ENCODE data around the gene ZCCHC17.

Gene ZCCHC17

DNA sequence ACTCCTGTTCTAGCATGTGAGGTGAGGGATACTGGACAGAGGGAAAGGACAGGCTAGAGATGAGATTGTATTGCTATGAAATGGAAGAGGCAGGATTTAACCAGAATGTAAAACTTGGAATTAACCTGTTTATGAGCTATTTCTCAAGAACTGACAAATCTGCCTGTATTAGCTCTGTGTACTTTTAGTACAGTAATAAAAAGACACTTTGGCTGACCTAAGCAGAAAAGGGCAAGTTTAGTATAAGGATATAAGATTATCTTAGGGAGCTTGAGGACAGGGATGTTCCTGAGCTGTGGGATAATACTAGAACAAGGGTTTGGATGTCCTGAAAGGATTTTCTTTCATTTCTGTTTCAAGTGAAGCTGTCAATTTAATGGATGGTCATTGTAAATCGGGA is 11.2 kb downstream of the ZCCHC17 start:
- DNase-seq = no peak

DNA sequence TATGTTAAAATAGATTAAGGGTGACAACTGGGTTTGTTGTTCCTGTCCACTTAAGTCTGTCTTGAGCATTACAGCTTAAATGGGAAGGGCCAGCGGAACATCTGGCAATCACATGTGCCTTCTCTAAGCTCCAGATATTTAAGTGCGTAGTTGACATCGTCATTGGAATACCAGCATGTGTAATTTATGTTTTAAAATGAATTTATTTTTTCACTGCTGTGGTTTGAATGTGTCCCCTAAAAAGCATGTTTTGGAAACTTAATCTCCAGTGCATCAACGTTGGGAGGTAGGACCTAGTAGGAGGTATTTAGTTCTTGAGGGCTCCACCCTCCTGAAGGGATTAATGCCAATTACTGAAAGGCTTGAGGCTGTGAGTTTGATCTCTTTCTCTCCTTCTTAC is 13.4 kb downstream of the ZCCHC17 start:
- DNase-seq = no peak

DNA sequence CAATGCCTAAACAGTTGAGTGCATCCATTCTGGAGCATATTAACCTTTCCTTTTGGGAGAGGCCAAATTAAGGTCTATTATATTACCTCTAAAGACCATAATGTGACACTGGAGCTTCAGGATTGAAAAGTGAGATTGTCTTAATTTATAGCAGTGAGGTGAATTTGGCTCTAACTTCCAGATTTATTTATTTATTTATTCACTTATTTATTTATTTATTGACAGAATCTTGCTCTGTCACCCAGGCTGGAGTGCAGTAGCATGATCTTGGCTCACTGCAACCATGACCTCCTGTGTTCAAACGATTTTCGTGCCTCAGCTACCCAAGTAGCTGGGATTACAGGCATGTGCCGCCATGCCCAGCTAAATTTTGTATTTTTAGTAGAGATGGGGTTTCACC is 19.1 kb downstream of the ZCCHC17 start:
- no peak for DNase-seq

DNA sequence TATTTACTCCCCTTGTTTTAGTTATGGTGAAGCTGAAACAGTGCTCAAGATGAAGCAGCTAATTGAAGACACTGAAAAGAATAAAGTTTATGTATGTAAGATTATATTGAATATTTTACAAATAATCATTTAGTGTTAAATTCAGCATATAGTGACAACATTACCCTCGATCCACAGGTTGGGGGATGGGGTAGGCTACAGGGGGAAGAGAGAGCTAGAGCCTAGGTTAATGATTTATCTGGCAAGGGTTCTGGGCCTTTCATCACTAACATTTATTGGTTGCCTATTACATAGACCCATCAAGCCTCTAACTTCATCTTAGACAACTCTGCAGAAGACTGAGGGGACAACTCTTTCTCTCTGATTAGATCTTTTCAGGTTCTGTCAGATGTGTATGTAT is 21.3 kb downstream of the ZCCHC17 start:
- no peak for DNase-seq

DNA sequence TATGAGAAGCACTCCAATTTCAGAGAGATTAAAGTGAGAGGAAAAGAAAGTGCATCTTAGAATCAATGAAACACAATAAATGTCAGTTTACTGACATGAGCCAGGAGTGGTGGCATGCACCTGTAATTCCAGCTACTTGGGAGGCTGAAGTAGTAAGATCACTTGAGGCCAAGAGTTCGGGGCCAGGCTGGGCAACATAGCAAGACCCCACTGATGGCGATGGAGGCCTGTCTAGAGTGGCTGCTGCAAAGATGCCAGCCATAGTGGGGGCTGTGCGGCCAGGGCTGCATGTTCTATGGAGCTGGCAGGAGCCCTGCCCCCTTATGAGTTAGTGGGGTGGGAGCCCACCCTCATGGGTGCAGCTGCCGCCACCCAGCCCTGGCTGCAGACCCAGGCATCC is 27.3 kb downstream of the ZCCHC17 start:
- no peak for DNase-seq

DNA sequence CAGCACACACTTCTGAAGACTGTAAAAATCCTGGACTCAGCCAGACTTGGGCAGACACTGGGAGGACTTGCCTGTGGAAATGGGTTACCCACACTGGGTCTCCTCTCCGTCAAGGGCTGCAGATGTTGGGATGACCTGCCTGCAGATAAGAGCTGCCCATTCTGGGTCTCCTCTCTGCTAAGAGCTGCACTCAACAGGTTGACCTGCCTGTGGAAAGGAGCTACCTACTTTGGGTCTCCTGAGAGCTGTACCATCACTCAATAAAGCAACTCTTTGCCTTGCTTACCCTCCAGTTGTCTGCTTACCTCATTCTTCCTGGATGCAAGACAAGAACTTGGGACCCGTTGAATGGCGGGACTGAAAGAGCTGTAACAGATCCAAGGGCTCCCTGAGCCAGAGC is 28.2 kb downstream of the ZCCHC17 start:
- DNase-seq = no peak

DNA sequence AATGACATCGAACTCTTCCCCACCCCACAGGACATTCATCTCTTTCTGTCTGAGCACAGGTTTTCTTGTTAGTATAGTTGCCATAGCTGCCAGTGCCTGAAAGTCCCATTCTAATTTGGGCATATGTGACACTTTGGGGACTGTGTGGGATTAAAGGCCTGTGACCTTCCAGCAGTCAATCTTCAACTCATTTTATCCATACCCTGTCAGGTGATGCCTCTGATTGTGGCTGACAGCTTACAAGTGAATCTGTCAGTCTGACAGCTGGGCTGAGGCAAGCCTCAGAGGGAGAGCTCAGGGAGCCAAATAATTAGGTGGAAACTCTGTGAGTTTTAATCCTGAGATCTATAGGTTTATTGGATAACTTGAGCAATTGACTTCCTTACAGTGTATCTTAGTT is 29.6 kb downstream of the ZCCHC17 start:
- DNase-seq = no peak

DNA sequence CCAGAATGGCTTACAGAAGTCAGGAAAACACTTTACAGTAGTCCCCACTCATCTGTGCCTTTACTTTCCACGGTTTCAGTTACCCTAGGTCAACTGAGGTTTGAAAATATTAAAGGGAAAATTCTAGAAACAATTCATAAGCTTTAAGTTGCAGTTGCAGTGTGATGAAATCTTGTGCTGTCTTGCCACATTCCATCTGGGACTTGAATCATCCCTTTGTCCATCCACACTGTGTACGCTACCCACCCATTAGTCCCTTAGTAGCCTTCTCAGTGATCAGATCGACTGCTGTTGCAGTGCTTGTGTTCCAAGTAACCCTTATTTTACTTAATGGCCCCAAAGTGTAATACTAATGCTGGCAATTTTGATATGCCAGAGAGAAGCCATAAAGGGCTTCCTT is 30.5 kb downstream of the ZCCHC17 start:
- DNase-seq = no peak

DNA sequence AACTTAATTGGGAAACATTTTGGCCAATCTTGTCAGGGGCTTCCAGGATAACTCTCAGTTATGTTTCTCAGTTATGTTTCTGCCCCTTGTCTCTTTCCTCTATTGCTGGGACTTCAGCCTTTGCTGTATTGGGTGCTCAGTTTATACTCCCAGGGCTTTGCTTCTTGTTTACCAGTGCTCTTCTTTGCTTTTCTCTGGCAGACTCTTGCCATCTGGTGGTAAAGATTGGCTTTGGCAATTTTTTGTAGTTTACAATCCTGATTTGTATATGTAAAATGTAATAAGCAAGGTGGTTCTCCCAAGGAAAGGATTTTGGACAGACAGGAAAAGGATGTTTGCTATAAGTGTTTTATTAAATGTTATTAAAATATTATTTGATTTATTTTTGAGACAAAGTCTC is 38.2 kb downstream of the ZCCHC17 start:
- no peak for DNase-seq

DNA sequence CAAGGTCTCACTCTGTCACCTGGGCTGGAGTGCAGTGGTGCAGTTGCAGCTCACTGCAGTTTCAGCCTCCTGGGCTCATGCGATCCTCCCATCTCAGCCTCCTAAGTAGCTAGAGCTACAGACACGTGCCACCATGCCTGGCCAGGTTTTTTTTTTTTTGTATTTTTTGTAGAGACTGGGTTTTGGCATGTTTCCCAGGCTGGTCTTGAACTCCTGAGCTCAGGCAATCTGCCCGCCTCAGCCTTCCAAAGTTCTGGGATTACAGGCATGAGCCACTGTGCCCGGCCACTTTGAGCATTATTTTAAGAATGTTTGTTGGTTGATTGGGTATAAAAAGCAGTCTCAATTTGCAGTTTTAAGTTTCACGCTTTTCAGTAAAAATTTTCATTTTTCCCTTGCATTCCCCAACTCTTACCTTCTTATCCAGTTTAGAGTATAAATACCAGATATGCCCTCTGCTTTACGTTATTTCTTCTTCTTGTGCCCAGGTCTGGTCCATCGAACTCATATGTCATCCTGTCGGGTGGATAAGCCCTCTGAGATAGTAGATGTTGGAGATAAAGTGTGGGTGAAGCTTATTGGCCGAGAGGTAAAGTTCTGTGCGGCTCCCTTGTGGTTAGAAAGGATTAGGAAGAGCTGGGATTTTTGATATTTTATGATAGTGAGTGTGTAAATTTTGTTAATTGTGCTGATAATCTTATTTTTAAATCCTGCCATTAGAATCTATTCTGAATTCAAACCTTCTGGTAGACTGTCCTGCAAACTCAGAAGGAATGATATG is 40.0 kb downstream of the ZCCHC17 start:
- DNase-seq = no peak

DNA sequence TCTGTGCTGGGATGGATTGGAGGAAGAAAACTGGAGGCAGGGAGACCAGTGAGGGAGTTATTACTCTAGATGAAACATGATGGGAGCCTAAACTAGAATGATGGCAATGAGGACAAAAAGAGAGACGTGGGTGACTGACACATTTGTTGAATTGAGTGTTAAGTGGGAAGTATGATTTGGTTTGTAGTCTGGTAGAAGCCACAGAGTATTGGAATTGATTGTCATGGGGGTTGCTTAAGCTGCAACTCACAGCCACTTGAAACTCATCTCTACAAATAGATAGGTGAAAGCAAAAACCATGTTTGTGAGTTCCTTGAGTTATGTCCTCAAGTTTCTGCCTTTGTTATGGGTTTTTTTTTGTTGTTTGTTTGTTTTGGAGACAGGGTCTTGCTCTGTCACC is 47.7 kb downstream of the ZCCHC17 start:
- DNase-seq = no peak

DNA sequence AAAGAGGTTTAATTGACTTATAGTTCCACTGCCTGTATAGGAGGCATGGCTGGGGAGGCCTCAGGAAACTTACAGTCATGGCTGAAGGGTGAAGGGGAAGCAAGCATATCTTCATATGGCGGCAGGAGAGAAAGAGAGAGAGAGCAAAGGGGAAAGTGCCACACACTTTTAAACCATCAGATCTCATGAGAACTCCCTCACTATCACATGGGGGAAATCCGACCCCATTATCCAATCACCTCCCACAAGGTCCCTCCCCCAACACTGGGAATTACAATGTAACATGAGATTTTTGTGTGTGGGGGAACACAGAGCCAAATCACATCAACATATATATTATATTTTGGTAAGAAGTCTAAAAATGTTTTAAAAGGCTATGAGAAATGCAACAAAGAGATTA is 48.8 kb downstream of the ZCCHC17 start:
- DNase-seq = no peak

DNA sequence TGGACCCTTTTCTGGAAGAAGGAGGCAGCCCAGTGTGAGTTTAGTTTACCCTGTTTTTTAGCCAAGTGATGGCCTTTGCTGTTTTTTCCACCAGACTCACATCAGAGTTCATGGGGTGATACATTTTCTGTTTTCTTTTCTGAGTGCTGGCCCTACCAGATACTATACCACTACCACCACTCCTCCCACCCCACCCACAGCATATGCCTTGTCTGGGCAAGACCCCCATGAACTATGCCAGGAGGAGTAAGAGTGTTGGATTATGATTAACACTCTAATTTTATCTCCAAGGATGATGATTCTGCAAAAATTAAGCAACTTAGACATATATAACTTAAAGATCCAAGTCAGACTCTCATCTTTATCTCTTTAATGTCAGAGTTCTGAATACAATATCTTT is 50.0 kb downstream of the ZCCHC17 start:
- DNase-seq = no peak

DNA sequence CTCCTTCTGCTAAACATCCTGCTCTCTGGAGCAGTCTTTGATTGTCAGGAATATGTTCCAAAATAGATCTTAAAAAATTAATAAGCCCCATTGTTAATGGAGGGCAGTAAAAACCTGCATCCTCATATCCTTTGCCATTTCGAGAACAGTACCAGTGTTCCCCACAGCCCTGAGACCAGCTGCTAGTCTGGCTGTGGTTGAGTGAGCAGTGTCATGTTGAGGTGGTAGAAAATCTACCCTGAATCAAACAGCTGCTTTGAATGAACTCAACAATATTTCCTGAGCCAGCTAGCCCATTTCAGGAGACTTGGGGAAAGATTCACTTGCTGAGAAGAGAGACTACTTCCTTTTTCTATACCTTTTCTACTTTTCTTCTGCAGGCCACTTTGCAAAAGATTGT is 51.6 kb downstream of the ZCCHC17 start:
- no peak for DNase-seq

DNA sequence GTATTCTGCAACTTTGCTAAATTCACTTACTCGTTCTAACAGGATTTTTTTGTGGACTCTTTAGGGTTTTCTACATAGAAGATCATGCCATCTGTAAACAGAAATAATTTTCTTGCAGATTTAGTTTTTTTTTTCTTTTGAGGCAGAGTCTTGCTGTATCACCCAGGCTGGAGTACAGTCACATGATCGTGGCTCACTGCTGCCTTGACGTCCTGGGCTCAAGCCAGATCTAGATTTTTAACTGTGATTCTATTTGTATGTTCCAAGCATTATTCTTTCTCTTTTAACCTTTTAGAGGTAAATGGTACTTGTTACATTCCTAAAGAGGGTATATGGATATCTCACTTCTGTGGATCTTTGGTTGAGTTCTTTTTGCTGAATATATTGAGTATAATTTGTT is 57.5 kb downstream of the ZCCHC17 start:
- no peak for DNase-seq

DNA sequence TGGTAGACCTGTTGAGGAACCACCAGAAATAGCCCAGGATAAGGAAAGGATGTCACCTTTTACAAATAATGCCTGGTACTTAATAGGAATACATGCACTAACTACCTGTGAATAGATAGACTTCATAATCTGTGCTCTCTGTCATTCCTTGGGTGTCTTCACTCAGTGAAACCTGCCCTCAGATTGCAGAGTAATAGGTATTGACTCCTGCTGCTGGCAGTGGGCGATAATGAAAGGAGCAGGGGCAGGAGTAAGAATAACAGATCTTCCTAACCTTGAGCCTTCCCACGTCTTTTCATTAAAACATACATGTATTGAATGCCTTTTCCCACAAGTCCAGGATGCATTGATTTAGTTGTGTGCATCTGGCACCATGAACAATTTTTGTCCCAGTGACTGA is 59.6 kb downstream of the ZCCHC17 start:
- no peak for DNase-seq

DNA sequence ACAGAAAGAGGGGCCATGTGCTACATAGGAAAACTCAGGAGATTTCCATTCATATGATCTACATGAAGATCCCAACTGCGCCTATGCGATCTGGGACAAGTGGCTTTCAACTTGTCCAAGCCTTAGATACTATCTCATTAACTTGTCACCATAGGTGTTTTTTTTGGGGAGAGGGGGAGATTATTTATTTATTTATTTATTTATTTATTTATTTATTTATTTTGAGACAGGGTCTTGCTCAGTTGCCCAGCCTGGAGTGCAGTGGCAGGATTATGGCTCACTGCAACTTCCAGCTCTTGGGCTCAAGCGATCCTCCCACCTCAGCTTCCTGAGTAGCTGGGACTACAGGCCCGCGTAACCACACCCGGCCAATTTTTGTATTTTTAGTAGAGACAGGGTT is 64.8 kb downstream of the ZCCHC17 start:
- DNase-seq = no peak

DNA sequence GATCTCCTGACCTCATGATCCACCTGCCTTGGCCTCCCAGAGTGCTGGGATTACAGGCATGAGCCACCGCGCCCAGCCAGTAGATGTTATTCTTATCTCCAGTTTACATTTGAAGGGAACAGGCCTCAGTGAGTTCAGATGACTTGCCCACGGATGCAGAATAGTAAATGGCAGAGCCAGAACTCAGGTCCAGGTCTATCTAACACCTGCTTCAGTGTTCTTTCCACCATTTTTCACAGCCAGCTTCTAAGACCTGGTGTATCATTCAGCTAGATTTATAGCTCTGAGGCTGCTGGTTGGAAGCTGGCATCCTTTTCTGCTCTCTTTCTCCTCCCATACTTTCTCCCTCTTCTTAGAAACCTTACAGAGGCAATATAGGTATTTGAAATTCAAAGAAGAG is 65.2 kb downstream of the ZCCHC17 start:
- DNase-seq = no peak

DNA sequence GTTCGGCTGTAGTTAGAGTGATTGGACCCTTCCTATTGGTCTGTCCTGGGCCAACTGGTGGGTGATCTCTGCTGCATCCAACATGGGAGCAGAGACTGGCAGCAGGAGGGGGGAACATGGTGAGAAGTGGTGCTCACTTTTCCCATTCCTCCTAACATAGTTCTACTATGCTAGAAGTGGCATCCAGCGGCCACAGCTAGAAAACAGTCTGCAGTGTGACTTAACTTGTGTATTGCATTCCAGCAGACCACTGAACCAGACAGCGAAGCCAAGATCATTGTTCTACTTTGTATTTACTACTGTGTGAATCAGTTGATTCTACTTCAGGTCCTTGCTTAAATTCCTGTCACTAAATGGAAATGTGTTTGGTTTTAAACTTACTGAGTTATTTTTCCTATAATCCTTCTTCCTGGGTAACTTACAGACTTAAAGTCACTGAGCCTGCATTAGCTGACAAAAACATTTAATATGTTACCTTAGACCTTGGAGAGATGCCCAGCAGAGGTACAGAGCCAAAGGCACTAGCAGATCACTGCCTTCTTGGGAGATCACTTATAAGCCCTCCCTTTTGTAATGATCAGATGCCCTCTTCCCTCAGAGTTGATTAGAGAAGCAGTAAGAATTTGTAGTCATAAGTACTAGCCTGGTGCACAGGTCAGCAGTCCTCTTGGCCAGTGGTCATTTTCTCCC is 67.9 kb downstream of the ZCCHC17 start:
- DNase-seq = no peak

DNA sequence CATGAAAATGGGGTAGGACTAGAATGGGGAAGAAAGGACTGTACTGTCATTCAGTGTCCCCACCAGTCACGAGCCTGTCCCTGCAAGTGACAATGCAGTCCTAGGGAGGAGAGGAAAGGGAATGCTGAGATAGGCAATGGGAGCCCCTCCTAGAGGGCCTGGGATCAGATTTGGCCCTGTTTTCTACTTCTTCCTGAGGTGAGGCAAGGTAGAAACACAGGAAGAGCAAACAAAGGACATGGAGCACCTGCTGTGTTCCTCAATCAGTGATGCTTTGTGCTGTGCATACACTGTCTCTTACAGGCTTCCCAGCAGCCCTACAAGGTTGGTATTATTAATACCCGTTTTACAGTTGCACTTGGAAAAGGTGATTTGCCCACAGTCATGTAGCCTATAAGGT is 70.0 kb downstream of the ZCCHC17 start:
- no peak for DNase-seq

DNA sequence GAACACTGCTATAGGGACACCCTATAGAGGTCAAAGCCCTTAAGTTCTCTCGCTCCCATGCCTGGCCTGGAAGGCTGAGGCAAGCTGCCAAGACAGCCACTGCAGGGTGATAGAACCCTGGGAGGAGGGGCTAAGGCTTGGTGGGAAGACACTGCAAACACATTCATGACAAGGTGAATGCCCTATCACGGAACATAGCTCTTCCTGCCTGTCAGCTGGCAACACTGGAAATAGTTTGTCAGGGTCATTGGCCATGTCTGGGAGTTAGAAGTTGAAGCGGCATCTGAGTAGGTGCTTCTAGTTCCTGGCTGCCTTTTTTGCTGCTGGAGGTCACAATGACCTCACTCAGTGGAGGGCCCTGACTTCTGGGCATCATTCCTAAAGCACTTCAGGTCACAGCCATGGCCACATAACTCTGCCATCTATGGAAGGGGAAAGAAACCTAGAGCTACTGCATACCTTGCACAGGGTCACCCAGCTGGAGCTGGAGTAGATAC is 71.8 kb downstream of the ZCCHC17 start:
- no peak for DNase-seq

DNA sequence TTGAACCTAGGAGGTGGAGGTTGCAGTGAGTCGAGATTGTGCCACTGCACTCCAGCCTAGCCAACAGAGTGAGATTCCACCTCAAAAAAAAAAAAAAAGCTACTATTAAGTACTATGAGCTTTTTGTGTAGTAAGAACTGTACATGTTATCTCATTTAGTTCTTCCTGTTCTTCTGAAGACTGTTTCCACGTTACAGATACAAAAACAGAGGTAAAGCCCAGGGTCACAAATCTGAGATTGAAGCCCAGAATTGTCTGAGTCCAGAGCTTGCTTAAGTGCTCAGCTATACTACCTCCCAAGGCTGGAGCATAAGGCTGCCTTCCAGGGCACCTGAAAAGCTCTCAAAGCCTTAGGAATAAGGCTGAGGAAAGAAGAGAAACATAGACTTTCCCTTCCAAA is 73.2 kb downstream of the ZCCHC17 start:
- no peak for DNase-seq

DNA sequence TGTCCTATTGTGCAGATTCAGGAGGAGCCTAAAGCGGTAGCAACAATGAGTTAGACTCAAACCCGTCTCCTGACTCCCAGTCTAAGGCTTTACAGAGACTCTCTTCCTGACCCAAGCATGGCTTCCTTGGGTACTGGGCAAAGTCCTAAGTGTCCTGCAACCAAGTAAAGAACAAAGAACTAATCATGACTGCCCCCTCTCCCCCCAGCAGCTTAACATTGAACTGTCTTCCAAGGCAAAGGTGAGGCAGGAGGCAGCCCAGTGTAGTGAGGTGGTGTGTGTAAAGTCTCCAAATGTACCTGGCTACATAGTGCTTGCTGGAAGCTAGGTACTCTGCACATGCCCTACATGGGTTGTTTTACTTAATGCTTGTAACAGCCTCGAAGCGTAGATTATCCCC is 73.7 kb downstream of the ZCCHC17 start:
- DNase-seq = no peak

DNA sequence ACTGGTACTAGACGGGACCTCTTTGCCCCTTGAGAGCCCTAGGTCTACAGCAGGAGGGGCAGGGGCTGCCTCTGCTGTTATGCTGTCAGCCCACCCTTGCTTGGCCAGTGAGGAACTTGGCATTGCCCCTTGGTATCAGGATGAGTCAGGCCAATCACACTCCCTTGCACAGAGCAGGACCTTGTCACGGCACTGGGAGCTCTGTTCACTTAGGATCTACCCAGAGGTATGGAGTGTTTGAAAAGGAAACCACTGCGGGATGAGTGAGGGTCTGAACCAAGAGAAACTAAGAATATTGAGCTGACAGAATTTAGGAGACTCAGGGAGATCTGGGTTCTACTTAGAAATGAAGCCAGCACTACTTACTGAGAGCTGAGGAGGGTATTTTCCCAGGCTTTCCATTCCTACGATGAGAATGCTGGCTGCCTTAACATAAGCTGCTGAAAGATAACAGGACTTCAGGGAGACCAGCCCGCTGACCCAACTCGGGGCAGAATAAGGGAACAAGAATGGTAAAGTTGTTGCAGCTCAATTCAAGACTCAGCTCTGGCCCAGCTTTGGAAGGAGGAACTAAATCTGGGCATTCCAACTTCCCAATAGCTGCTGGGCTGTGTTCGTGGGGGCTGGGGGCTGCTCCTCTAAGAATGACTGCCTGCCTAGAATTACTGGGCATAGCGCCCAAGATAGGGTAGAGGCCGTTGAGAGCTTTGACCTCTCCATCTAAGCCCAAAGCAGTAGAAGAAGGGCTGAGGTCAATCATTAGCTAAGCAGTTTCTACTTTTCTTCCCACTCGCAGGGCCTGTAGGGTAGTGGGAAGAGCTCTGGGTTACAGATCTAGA is 74.5 kb downstream of the ZCCHC17 start:
- no peak for DNase-seq
